Coronary artery (tissue), 2 donors: ENCODE data around the gene HIPK2.

Experiments used
- DNase-seq: peaks from one replicate; pipeline ENCODE4 v3.0.0-alpha.2; 2017; ENCODE audit warnings: low spot score
- H3K27ac ChIP-seq, 2 donors: fragments of 200-600 bp; sonication (generic); one replicate each; pipeline ENCODE4 v1.5.1; 2016 to 2019
- H3K4me3 ChIP-seq: fragments of 200-600 bp; sonication (generic); 2 replicates; pipeline ENCODE4 v1.5.1; 2016; ENCODE audit warnings: mild to moderate bottlenecking, moderate library complexity
- CTCF ChIP-seq: fragments of 200-600 bp; sonication (generic); IDR thresholded peaks from one replicate; pipeline ENCODE4 v1.5.1; 2019; ENCODE audit warnings: antibody characterized with exemption

HIPK2 gene

DNA sequence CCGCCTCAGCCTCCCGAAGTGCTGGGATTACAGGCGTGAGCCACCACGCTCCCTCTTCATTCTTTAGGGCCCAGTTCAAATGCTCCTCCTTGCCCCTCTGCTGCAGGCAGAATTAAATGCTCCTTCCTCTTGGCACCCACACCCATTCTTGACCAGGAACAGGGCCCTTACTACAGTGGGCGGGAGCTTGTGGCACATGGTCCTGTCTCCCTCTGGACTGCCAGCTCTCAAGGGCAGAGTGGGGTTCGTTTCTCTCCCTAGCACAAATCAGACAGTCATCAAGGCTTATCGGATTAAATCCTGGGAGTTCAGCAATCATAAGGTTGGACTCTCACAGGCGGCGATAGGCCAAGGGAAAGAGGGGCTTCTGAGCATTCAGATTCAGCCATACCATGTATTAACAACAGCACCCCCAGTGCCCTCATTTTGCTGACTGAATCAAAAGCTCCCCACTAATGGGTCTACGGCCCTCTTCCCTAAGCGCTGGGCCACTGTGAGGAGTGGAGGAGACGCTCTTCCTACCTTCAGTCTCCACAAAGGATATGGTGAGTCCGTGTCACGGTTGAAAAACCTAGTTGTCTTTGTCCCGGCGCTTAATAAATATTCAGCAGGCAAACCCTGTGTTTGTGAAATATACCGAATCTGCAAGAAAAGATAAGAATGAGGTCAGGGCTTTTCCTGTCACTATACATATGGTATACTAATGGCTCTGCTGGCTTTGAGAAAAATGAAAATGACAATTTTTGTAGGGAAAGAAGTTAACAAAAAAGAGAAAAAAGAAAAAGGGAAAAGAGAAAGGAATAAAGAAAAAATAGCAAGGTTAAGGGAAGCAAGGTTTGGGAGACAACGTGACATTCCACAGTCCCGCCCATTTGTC is 146.9 kb downstream of the HIPK2 start:
- Histone ChIP-seq H3K27ac (no peak overlapping the region), H3K4me3 (no peak overlapping the region)
- peak; percentile 35 for DNase-seq
- TF ChIP-seq CTCF, result no peak

GRCh38 chr7:139629392-139630082 is 148.3 kb downstream of the HIPK2 start:
- no peak for DNase-seq
- TF ChIP-seq CTCF, result no peak
- Histone ChIP-seq H3K4me3 (no peak overlapping the region), H3K27ac (no peak overlapping the region)

DNA sequence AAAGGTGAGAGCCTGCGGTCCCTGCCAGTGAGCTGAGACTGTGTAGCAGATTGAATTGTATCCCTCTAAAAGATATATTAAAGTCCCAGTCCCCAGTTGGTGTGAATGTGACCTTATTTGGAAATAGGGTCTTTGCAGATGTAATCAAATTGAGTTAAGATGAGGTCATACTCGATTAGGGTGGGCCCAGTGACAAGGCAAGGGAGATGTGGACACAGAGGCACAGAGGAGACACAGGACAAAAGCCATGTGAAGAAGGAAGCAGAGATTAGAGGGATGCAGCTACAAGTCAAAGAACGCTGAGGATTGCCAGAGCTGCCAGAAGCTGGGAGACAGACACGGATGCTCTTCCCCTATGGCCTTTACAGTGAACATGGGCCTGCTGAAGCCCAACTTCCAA is 150.0 kb downstream of the HIPK2 start:
- TF ChIP-seq CTCF, result no peak
- DNase-seq, result no peak
- Histone ChIP-seq H3K27ac (no peak overlapping the region), H3K4me3 (no peak overlapping the region)

DNA sequence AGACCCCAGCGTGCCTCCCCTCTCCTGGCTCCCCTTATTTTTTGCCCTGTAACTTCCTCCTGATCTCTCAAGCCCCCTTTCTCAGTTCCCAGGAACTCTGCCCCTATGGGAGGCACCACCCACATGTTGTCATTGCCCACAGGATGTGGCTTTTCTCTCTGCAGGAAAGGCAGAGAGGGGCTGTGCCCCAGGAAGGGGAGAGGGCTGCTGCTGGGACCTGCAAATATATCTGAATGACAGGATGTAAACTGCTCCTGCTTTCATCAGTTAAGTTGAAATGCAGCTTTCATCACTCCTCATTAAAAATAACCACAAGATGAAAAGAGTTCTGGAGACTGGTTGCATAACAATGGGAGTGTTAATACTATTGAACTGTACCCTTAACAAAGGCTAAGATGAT is 151.0 kb downstream of the HIPK2 start:
- no peak for DNase-seq
- no peak for TF ChIP-seq CTCF
- Histone ChIP-seq H3K4me3 (no peak overlapping the region), H3K27ac (no peak overlapping the region)

DNA sequence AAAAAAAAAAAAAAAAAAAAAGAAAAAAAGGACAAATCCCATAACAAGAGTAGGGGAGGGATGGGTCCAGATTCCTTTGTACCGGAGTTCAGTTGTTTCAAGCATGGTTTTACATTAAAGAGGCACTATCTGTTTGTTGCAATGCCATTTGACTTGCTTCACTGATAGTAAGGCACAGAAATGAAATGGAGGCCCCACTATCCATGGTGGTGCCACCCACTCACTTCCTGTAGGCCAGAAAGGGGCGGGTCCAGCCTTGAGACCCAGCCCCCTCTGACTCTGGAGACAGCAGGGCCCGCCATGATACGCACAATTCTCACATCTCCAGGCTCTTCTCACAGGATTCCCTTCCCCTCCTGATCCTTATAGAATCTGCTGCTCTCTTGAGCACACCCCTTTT is 154.3 kb downstream of the HIPK2 start:
- no peak for DNase-seq
- H3K4me3 ChIP-seq, result no peak overlapping the region
- no peak overlapping the region for H3K27ac ChIP-seq
- TF ChIP-seq CTCF, result no peak

DNA sequence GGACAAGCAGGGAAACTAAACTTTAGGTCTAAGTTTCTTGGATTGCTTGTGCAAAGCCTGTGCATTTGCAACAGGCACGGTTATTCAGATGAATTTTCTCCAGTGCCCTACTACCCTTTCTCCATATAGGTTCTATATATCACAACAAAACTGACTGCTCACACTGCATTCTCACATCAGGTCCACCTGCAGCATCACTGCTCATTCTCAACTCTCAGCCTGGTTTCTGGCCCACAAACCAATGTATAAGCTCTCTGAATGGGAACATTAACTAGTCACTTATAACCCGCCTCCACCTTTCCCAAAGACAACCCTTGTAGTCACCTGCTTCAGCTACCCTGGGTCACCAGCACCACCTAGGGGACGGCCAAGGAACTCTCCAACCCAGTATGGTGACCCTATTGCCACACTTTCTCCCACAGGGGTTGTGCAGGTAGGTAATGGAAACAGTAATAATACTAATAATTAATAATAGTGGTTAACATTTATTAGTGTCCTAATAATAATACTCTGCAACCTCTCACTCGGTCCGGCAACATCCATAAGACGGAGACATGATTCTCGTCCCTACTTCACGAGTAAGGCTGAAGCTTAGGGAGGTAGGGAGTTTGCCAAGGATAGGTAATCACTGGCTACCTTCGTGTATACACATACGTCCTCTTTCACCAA is 157.0 kb downstream of the HIPK2 start:
- Histone ChIP-seq H3K27ac (no peak overlapping the region), H3K4me3 (no peak overlapping the region)
- DNase-seq, result no peak
- TF ChIP-seq CTCF, result no peak
